Upper lobe of left lung (tissue), 6 donors: ENCODE measurements around the gene PRC1. TPM values are rescaled to one million over a fixed set of nuclear protein-coding genes. Genes with fewer than 3 reads are reported as not detected.

Experiments
- ATAC-seq, 2 donors: fragments of 200-7000 bp; cut with Tn5 transposase; one replicate each; pipeline ENCODE4 v1.9.1; 2022; ENCODE audit warnings: mild to moderate bottlenecking in 2 of 2, moderate library complexity in 2 of 2; ENCODE audit not compliant: low FRiP score in 2 of 2
- DNase-seq, 2 donors: peaks; one replicate each; pipeline ENCODE4 v3.0.0-alpha.2; 2019 to 2020
- H3K27ac ChIP-seq, 4 donors: fragments of 200-600 bp; sonication (generic); one replicate each; pipeline ENCODE4 v1.5.1; 2016 to 2019
- H3K27me3 ChIP-seq, 4 donors: fragments of 200-600 bp; sonication (generic); one replicate each; pipeline ENCODE4 v1.5.1; 2017 to 2019
- H3K36me3 ChIP-seq, 4 donors: fragments of 200-600 bp; sonication (generic); one replicate each; pipeline ENCODE4 v1.5.1; 2016 to 2019
- H3K4me1 ChIP-seq, 4 donors: fragments of 200-600 bp; sonication (generic); one replicate each; pipeline ENCODE4 v1.5.1; 2018 to 2019
- H3K4me3 ChIP-seq, 4 donors: fragments of 200-600 bp; sonication (generic); one replicate each; pipeline ENCODE4 v1.5.1; 2017 to 2019; ENCODE audit warnings: mild to moderate bottlenecking in 2 of 4, moderate library complexity in 1 of 4
- H3K9me3 ChIP-seq, 4 donors: fragments of 200-600 bp; sonication (generic); one replicate each; pipeline ENCODE4 v1.5.1; 2018 to 2019
- EP300 ChIP-seq, 4 donors: sonication (generic); formaldehyde crosslinking; IDR thresholded peaks; one replicate each; pipeline ENCODE4 v1.5.1; 2017; ENCODE audit warnings: antibody characterized with exemption in 4 of 4, control low read depth in 2 of 4
- POLR2A ChIP-seq, 4 donors: fragments of 450-650 bp; IDR thresholded peaks; one replicate each; pipeline ENCODE4 v1.5.1; 2016 to 2017; ENCODE audit warnings: antibody characterized with exemption in 4 of 4, mild to moderate bottlenecking in 2 of 4
- POLR2AphosphoS5 ChIP-seq, 2 donors: sonication (generic); formaldehyde crosslinking; IDR thresholded peaks; one replicate each; pipeline ENCODE4 v1.5.1; 2017; ENCODE audit warnings: antibody characterized with exemption in 2 of 2
- WGBS, 2 donors: methylation state at CpG; one replicate each; pipeline ENCODE4 v1.1.5; 2017 to 2018; 5-methylcytosine and 5-hydroxymethylcytosine counted together
- total RNA-seq, 6 donors: library from RNA; depleted of rRNA in 4 of 6; stranded (reverse); fragments of >200 nt in 4 of 6; gene quantifications; one replicate each; pipeline versions ENCODE4 v1.1.0 to v1.2.1, GENCODE V29; 2016 to 2021
- TF ChIP-seq, protein P1 (sequence below), 6 experiments: fragments of 450-650 bp in 4 of 6; fragments of 200-600 bp in 2 of 6; sonication (generic) in 2 of 6; IDR thresholded peaks; one replicate each; pipeline ENCODE4 v1.5.1; 2016 to 2019; ENCODE audit warnings: antibody characterized with exemption in 6 of 6
- donor health status: DM: no; HTN: no; CAD: no; lungs with moderate emphysema.
- donor health status: DM: no; HTN: yes; CAD: no; lungs with severe emphysema.

Gene PRC1
- total RNA-seq, 6 donors from 2014 or later: 4.1 to 20.0 (median 10.7) TPM

DNA sequence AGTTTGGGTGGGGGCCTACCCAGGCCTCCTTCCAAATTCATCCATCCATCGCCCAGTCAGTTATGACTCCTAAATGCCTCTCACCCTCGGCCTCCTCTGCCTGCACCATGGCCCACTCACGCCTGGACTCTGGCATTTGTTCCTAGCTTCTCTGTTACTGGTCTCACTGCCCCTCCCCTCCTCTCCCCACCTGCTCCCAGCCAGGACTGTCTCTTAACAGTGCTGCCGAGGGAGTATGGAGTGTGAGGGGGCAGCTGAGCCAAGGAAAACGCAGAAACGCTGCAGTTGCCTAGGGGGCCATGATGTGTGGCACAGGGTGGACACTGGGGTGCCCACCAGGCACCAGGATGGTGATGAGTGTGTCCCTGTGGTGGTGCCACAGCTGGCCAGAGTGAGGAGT is 36.5 kb downstream of the PRC1 start:
- no peak for ATAC-seq
- no peaks in the 10 kb centered on the region for H3K27me3 ChIP-seq
- WGBS, 2 donors: 87 to 90% methylated on average over 6 of the region's 6 CpGs
- DNase-seq: no peak
- TF ChIP-seq POLR2A (IDR thresholded peaks at IDR 0.05) (no peak), EP300 (IDR thresholded peaks at IDR 0.05) (no peak), POLR2AphosphoS5 (IDR thresholded peaks at IDR 0.05) (no peak)
- TF ChIP-seq, protein P1, sequence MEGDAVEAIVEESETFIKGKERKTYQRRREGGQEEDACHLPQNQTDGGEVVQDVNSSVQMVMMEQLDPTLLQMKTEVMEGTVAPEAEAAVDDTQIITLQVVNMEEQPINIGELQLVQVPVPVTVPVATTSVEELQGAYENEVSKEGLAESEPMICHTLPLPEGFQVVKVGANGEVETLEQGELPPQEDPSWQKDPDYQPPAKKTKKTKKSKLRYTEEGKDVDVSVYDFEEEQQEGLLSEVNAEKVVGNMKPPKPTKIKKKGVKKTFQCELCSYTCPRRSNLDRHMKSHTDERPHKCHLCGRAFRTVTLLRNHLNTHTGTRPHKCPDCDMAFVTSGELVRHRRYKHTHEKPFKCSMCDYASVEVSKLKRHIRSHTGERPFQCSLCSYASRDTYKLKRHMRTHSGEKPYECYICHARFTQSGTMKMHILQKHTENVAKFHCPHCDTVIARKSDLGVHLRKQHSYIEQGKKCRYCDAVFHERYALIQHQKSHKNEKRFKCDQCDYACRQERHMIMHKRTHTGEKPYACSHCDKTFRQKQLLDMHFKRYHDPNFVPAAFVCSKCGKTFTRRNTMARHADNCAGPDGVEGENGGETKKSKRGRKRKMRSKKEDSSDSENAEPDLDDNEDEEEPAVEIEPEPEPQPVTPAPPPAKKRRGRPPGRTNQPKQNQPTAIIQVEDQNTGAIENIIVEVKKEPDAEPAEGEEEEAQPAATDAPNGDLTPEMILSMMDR (IDR thresholded peaks at IDR 0.05): no peak
- no peaks in the 10 kb centered on the region for H3K9me3 ChIP-seq
- peak overlapping the region in 2 of 4 donors; percentile 61 to 69 for H3K4me3 ChIP-seq
- no peak overlapping the region for H3K27ac ChIP-seq
- peaks cover 0 to 39% (median 23%) of the 10 kb centered on the region in 4 donors for H3K36me3 ChIP-seq
- peaks cover 23 to 35% (median 25%) of the 10 kb centered on the region in 4 donors for H3K4me1 ChIP-seq

DNA sequence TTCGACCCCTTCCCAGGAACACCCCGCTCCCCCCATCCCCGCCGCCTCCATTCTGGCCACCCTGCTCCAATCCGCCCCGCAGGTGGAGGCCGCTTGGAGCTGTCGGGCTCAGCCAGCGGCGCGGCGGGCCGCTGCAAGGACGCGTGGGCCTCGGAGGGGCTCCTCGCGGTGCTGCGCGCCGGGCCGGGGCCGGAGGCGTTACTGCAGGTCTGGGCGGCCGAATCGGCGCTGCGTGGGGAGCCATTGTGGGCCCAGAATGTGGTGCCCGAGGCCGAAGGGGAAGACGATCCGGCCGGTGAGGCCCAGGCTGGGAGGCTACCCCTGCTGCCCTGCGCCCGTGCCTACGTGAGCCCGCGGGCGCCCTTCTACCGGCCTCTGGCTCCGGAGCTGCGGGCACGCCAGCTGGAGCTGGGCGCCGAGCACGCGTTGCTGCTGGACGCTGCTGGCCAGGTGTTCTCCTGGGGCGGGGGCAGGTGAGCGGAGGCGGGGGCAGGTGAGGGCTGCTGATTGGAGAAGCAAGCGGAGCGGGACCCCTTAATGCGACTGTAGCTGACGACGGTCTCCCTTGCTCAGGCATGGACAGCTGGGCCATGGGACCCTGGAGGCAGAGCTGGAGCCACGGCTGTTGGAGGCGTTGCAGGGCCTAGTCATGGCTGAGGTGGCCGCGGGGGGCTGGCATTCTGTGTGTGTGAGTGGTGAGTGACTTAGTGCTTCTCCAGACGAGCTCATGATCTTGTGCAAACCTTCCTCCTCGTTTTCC is 37.1 kb downstream of the PRC1 start:
- DNase-seq: peak in 1 of 2 donors; percentile 90
- H3K27me3 ChIP-seq: no peaks in the 10 kb centered on the region

DNA sequence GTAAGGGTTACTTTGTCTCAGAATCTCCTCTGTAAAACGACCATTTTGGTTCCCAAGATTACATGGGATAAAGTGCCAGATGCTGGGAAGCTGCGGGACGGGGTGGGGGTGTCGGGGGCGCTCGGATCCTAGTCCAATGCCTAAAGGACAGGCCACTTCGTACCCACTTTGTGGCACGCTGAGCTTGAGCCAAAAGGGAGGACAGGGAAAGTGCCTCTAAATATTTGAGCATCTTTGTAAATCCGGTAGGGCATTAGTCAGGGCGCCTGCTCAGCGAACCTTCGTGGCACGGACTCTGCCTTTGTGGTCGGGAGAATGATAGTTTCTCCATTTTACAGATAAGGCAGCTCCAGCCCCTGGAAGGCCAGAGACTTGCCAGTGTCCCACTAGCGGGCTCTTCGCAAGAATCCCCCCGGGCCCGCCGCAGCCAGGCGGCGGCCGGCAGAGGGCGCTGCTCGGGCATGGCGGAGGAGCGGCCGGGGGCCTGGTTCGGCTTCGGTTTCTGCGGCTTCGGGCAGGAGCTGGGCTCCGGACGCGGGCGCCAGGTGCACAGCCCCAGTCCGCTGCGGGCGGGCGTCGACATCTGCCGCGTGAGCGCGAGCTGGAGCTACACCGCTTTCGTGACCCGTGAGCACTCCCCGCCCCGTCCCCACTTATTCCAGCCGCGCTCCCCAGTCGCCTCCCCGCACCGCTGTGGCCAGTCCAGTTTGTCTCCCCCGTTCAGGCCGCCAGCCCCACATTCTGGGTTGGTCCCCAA is 37.9 kb downstream of the PRC1 start:
- Histone ChIP-seq H3K4me1 (peaks cover 23 to 35% (median 25%) of the 10 kb centered on the region in 4 donors), H3K4me3 (peak overlapping the region; percentile 40 to 69 (median 56)), H3K9me3 (no peaks in the 10 kb centered on the region), H3K27me3 (no peaks in the 10 kb centered on the region), H3K36me3 (peaks cover 0 to 41% (median 27%) of the 10 kb centered on the region in 4 donors), H3K27ac (peak overlapping the region in 2 of 4 donors; percentile 43 to 49)
- WGBS, 2 donors: 13 to 28% methylated on average over 23 to 44 of the region's 56 CpGs
- TF ChIP-seq POLR2AphosphoS5 (IDR thresholded peaks at IDR 0.05): peak in 1 of 2 donors; percentile 5
- TF ChIP-seq, protein P1 (IDR thresholded peaks at IDR 0.05): peak; percentile 89 to 98 (median 92)
- no peak for TF ChIP-seq POLR2A (IDR thresholded peaks at IDR 0.05)
- DNase-seq (peak; percentile 80 to 97), ATAC-seq (peak; percentile 30 to 77)

More for the DNA sequence above, 37.1 kb downstream of the PRC1 start:
- 38 to 47% methylated on average over 21 to 43 of the region's 63 CpGs for whole genome bisulfite sequencing, 2 donors
- Histone ChIP-seq H3K4me1 (peaks cover 23 to 35% (median 25%) of the 10 kb centered on the region in 4 donors), H3K27ac (peak overlapping the region in 2 of 4 donors; percentile 43 to 49), H3K4me3 (peak overlapping the region; percentile 40 to 69 (median 56)), H3K36me3 (peaks cover 0 to 41% (median 27%) of the 10 kb centered on the region in 4 donors), H3K9me3 (no peaks in the 10 kb centered on the region)
- ATAC-seq: peak in 1 of 2 donors; percentile 22
- TF ChIP-seq, protein P1 (IDR thresholded peaks at IDR 0.05): no peak
- TF ChIP-seq POLR2AphosphoS5 (IDR thresholded peaks at IDR 0.05) (no peak), POLR2A (IDR thresholded peaks at IDR 0.05) (no peak), EP300 (IDR thresholded peaks at IDR 0.05) (no peak)

DNA sequence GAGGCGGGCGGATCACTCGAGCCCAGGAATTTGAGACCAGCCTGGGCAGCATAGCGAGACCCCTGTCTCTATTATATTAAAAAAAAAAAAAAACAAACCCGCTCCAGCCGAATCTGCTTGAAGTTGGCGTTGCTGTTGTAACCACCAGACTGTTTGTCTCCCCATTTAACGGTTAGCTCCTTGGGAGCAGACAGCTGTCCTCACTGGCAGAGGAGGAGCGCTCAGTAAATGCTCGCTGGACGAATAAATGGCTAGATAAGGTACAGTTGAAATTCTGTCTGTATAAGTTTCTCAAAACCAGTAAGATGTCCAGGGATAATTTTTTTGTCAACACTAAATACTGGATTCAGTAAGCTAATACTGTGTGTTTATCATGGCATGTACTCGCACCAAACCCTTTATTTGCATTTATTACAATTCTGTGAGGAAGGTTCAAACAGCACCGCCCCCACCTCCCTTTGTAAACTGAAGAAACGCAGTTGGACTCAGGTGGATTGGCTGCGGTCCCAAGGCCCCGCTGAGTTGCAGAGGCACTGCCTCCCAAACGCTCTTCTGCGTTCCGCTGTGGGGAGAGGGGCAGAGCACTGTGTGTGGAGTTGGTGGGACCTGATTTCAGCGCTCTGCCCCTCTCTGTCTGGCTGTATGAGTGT is 38.6 kb downstream of the PRC1 start:
- peak overlapping the region in 3 of 4 donors; percentile 55 to 85 (median 64) for H3K4me3 ChIP-seq
- peak overlapping the region in 1 of 4 donors; percentile 49 for H3K27ac ChIP-seq
- ATAC-seq (no peak), DNase-seq (no peak)
- TF ChIP-seq POLR2AphosphoS5 (IDR thresholded peaks at IDR 0.05) (no peak), POLR2A (IDR thresholded peaks at IDR 0.05) (no peak), EP300 (IDR thresholded peaks at IDR 0.05) (no peak)
- TF ChIP-seq, protein P1 (IDR thresholded peaks at IDR 0.05): no peak
- peaks cover 1 to 41% (median 26%) of the 10 kb centered on the region in 4 donors for H3K36me3 ChIP-seq
- 70 to 72% methylated on average over 20 of the region's 20 CpGs for WGBS, 2 donors
- no peaks in the 10 kb centered on the region for H3K27me3 ChIP-seq
- no peaks in the 10 kb centered on the region for H3K9me3 ChIP-seq
- H3K4me1 ChIP-seq: peaks cover 23 to 35% (median 25%) of the 10 kb centered on the region in 4 donors
